Measurements from ENCODE around the gene UBB.

DNA sequence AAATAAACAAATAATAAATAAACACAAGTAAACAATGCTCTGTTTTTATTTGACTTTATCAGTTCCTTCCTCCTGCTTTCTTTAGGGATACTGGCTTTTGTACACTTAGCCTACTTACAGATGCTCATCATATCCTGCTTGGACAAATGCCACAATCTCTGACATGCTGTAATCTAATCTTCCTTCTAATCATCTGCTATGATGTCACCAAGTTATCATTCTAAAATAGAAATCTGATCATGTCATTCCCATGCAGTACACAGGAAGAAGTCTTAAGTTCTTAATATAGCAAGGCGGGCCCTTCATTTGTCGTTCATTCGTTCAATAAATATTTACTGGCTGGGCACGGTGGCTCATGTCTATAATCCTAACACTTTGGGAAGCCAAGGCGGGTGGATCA, 9.1 kb upstream of the UBB start:
- TF ChIP-seq, protein P1, sequence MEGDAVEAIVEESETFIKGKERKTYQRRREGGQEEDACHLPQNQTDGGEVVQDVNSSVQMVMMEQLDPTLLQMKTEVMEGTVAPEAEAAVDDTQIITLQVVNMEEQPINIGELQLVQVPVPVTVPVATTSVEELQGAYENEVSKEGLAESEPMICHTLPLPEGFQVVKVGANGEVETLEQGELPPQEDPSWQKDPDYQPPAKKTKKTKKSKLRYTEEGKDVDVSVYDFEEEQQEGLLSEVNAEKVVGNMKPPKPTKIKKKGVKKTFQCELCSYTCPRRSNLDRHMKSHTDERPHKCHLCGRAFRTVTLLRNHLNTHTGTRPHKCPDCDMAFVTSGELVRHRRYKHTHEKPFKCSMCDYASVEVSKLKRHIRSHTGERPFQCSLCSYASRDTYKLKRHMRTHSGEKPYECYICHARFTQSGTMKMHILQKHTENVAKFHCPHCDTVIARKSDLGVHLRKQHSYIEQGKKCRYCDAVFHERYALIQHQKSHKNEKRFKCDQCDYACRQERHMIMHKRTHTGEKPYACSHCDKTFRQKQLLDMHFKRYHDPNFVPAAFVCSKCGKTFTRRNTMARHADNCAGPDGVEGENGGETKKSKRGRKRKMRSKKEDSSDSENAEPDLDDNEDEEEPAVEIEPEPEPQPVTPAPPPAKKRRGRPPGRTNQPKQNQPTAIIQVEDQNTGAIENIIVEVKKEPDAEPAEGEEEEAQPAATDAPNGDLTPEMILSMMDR (IDR thresholded peaks at IDR 0.05) = no peak
- TF ChIP-seq EP300 (IDR thresholded peaks at IDR 0.05) = no peak
- no peak for TF ChIP-seq POLR2AphosphoS5 (IDR thresholded peaks at IDR 0.05)
- TF ChIP-seq POLR2A (IDR thresholded peaks at IDR 0.05) = no peak
